ENCODE results near the gene CASK. TPM values are rescaled to one million over a fixed set of nuclear protein-coding genes. Genes with fewer than 3 reads are reported as not detected.

Gene CASK
- total RNA-seq, 4 donors from 2014 or later = 33.1 to 41.6 (median 36.4) TPM

- H3K4me3 ChIP-seq (replicated peaks in 1 of 3) = no peak overlapping the region
- no peaks in the 10 kb centered on the region for H3K9me3 ChIP-seq
- no peaks in the 10 kb centered on the region for H3K4me1 ChIP-seq
- TF ChIP-seq CTCF (IDR thresholded peaks at IDR 0.05) (no peak), POLR2A (IDR thresholded peaks at IDR 0.05) (no peak)
- no peak for DNase-seq
- H3K27ac ChIP-seq = no peak overlapping the region
- no peaks in the 10 kb centered on the region for H3K36me3 ChIP-seq
- WGBS, 2 donors = 78 to 94% methylated on average over 1 of the region's 1 CpG
- intact Hi-C loops (cut with DNase I) = no loop called here
- H3K27me3 ChIP-seq = no peaks in the 10 kb centered on the region
Measured at GRCh38 chrX:41604766-41605543, 318.4 kb downstream of the CASK start.

GRCh38 chrX:41604177-41604576 lies 319.2 kb downstream of the CASK start:
- H3K27ac ChIP-seq = no peak overlapping the region
- TF ChIP-seq CTCF (IDR thresholded peaks at IDR 0.05) (no peak), POLR2A (IDR thresholded peaks at IDR 0.05) (no peak)
- intact Hi-C loops (cut with DNase I) = no loop called here
- peaks cover 0 to 4% of the 10 kb centered on the region in 2 donors for H3K4me1 ChIP-seq
- H3K27me3 ChIP-seq = no peaks in the 10 kb centered on the region
- 94 to 97% methylated on average over 2 of the region's 2 CpGs for WGBS, 2 donors
- DNase-seq = no peak
- no peaks in the 10 kb centered on the region for H3K9me3 ChIP-seq
- H3K36me3 ChIP-seq = no peaks in the 10 kb centered on the region
- no peak overlapping the region for H3K4me3 ChIP-seq (replicated peaks in 1 of 3)

GRCh38 chrX:41603596-41603995 lies 319.8 kb downstream of the CASK start:
- no peak overlapping the region for H3K4me3 ChIP-seq (replicated peaks in 1 of 3)
- DNase-seq = no peak
- no peak overlapping the region for H3K27ac ChIP-seq
- H3K4me1 ChIP-seq = peaks cover 0 to 7% of the 10 kb centered on the region in 2 donors
- H3K9me3 ChIP-seq = no peaks in the 10 kb centered on the region
- 90 to 92% methylated on average over 1 of the region's 1 CpG for WGBS, 2 donors
- intact Hi-C loops (cut with DNase I) = no loop called here
- H3K36me3 ChIP-seq = no peaks in the 10 kb centered on the region
- no peak for TF ChIP-seq POLR2A (IDR thresholded peaks at IDR 0.05)
- no peak for TF ChIP-seq CTCF (IDR thresholded peaks at IDR 0.05)
- H3K27me3 ChIP-seq = no peaks in the 10 kb centered on the region

- Histone ChIP-seq H3K9me3 (no peaks in the 10 kb centered on the region), H3K4me3 (replicated peaks in 1 of 3) (no peak overlapping the region), H3K27me3 (no peaks in the 10 kb centered on the region), H3K4me1 (peaks cover 0 to 7% of the 10 kb centered on the region in 2 donors), H3K36me3 (no peaks in the 10 kb centered on the region), H3K27ac (no peak overlapping the region)
- no peak for TF ChIP-seq POLR2A (IDR thresholded peaks at IDR 0.05)
- TF ChIP-seq CTCF (IDR thresholded peaks at IDR 0.05) = no peak
- WGBS, 2 donors = 94 to 100% methylated on average over 2 of the region's 2 CpGs
- intact Hi-C loops (cut with DNase I) = no loop called here
- DNase-seq = no peak
Measured at GRCh38 chrX:41602816-41603345, 320.5 kb downstream of the CASK start.

- no peak for DNase-seq
- Histone ChIP-seq H3K4me3 (replicated peaks in 1 of 3) (no peak overlapping the region), H3K27me3 (no peaks in the 10 kb centered on the region), H3K36me3 (no peaks in the 10 kb centered on the region), H3K9me3 (no peaks in the 10 kb centered on the region), H3K4me1 (peaks cover 0 to 7% of the 10 kb centered on the region in 2 donors), H3K27ac (peak overlapping the region in 1 of 3 donors; percentile 53)
- 58 to 63% methylated on average over 2 of the region's 2 CpGs for WGBS, 2 donors
- no peak for TF ChIP-seq CTCF (IDR thresholded peaks at IDR 0.05)
- no peak for TF ChIP-seq POLR2A (IDR thresholded peaks at IDR 0.05)
- intact Hi-C loops (cut with DNase I) = no loop called here
Measured at GRCh38 chrX:41600291-41600690, 323.1 kb downstream of the CASK start.

Data from thyroid gland (tissue), 4 donors.